Ishikawa (cell line): ENCODE data around the gene PYCARD.

Experiments used
- CEBPB ChIP-seq: IDR thresholded peaks from 2 replicates; pipeline ENCODE4 v1.6.1; 2012
- CREB1 ChIP-seq: IDR thresholded peaks from 2 replicates; pipeline ENCODE4 v1.6.1; 2012; ENCODE audit warnings: low read depth
- EP300 ChIP-seq: IDR thresholded peaks from 2 replicates; pipeline ENCODE4 v1.6.1; 2012; ENCODE audit warnings: borderline replicate concordance
- NFIC ChIP-seq: IDR thresholded peaks from 2 replicates; pipeline ENCODE4 v1.6.1; 2012
- TAF1 ChIP-seq: IDR thresholded peaks from 2 replicates; pipeline ENCODE4 v1.6.1; 2012; ENCODE audit warnings: low read depth, mild to moderate bottlenecking
- YY1 ChIP-seq: IDR thresholded peaks from 2 replicates; pipeline ENCODE4 v1.6.1; 2012; ENCODE audit warnings: low read depth
- TF ChIP-seq, protein P1 (sequence below): IDR thresholded peaks from 2 replicates; pipeline ENCODE4 v1.6.1; 2012

- no peak for TF ChIP-seq CEBPB
- no peak for TF ChIP-seq YY1
- no peak for TF ChIP-seq CREB1
- TF ChIP-seq TAF1, result no peak
- no peak for TF ChIP-seq EP300
- TF ChIP-seq, protein P1, sequence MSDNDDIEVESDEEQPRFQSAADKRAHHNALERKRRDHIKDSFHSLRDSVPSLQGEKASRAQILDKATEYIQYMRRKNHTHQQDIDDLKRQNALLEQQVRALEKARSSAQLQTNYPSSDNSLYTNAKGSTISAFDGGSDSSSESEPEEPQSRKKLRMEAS, result no peak
- TF ChIP-seq NFIC, result no peak
Measured at GRCh38 chr16:31192856-31193642, 9.5 kb downstream of the PYCARD start.
